Measurements from ENCODE around the gene BMPER.

- TF ChIP-seq CTCF (conservative IDR thresholded peaks at IDR 0.05 in 1 of 2, IDR thresholded peaks at IDR 0.05 in 1 of 2; ENCODE audit: low read depth in 1 of 2, low read length in 2 of 2), result no peak
- TF ChIP-seq EZH2 (IDR thresholded peaks at IDR 0.05; ENCODE audit: low read length, missing control alignments), result no peak
Measured at GRCh38 chr7:34137176-34137575, 231.8 kb downstream of the BMPER start.
